ENCODE results near the gene CBR4.
"Not testable (repeated sequence)": the region's sequence is repeated elsewhere in the genome, so short reads cannot be mapped to it uniquely, and the experiment has no call there.

The CBR4 gene

DNA sequence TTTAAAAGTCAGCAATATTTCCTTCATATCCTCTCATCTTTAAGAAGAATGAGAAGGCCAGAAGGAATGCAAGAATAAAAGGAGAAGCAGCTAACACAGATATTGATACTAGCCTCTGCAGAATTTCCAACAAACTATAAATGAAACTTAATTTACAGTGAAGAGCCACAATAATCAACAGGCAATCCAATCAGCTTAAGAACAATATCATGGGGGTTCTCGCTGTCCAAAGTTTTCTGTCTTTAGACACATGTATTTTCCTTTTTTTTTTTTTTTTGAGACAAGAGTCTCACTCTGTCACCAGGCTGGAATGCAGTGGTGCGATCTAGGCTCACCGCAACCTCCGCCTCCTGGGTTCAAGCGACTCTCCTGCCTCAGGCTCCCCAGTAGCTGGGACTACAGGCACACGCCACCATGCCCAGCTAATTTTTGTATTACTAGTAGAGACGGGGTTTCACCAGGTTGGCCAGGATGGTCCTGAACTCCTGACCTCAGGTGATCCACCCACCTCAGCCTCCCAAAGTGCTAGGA is 17.0 kb downstream of the CBR4 start:
- DNase-seq, result not testable (repeated sequence)

DNA sequence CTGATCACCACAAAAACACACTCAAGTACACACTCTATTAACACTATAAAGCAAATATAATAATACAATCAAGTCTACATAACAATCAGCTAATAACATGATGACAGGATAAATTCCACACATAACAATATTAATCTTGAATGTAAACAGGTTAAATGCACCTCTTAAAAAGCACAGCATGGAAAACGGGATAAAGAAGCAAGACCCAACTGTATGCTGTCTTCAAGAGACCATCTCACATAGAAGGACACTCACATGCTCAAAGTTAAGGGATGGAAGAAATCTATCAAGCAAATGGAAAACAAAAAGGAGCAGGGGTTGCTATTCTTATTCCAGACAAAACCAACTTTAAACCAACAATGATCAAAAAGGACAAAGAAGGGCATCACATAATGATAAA is 28.1 kb downstream of the CBR4 start:
- no peak for DNase-seq

DNA sequence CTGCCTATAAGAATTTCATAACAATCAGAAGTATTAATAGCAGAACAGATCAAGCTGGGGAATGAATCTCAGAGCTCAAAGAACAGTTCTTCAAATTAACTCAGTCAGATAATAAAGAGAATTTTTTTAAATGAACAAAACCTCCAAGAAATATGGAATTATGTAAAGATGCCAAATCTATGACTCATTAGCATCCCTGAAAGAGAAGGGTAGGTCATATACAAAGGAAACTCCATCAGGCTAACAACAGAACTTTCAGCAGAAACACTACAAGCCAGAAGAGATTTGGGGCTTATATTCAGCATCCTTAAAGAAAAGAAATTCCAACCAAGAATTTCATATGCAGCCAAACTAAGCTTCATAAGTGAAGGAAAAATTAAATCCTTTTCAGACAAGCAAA is 28.6 kb downstream of the CBR4 start:
- no peak for DNase-seq

DNA sequence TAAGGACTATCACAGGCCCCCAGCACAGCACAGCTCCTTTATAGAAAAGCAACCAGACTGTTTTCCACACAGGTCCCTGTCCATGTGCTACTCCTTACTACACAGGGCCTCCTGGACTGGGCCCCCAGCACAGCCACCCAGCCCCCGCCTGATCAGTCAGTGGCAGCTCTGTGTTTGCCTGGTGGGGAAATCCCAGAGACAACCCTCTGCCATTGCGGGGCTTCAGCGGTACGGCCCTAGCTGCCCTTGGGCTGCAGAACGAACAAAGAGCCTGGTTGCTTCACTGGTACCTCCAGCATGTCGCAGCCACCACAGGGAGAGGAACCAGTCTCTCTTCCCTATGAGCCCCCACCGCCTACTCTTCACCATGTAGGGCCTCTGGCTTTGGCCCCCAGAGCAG is 30.7 kb downstream of the CBR4 start:
- no peak for DNase-seq

DNA sequence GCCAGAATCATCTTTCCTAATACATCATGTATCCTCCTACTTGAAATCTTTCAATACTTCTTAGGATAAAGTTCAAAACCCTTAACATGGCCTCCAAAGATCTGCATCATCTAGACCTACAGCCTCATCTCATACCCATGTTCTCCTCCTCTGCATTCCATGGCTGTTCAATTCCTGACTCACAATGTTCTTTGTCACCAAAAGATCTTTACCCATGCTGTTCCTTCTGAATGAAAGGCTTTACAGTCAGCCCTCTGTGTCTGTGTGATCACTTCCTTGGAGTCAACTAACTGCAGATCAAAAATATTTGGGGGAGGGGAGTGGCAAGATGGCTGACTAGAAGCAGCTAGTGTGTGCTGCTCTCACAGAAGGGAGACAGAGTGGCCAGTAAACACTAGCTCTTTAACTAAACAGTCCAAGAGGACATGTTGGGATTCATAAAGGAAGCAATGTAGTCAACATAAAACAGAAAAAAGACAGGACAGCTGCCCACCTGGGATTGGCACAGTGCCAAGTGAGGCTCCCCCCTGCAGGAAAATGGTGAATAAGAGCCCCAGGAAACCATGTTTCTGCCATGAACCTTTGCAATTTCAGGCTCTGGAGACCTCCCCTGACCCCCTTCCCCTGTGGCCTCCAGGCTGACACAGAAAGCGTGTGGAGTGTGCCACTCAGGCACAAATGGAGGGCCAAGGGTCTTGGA is 31.9 kb downstream of the CBR4 start:
- DNase-seq, result no peak

DNA sequence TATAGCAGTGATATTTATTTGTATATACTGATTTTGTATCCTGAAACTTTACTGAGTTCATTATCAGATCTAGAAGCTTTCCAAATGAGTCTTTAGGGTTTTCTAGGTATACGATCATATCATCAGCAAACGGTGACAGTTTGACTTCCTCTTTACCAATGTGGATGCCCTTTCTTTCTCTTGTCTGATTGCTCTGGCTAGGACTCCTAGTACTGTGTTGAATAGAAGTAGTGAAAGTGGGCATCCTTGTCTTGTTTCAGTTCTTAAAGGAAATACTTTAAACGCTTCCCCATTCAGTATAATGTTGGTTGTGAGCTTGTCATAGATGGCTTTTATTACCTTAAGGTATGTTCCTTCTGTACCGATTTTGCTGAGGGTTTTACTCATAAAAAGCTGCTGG is 37.5 kb downstream of the CBR4 start:
- no peak for DNase-seq

DNA sequence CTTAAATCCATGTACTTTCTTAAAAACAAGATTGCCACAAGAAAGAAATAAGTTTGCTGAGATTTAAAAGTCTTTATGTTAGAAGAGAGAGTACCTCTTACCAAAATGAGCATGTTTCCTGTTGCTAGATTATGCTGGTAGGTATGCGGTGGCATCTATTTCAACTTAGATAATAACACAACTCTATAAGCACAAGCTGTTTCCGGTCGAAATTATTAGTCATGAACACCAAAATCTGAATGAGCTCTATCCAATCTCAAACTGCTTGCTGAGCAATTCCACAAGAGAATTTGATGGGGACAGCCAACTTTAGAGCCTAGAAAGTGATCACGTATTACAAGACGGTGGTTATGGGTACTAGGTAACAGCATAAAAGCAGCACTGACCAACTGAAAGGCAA is 49.3 kb downstream of the CBR4 start:
- DNase-seq, result no peak

DNA sequence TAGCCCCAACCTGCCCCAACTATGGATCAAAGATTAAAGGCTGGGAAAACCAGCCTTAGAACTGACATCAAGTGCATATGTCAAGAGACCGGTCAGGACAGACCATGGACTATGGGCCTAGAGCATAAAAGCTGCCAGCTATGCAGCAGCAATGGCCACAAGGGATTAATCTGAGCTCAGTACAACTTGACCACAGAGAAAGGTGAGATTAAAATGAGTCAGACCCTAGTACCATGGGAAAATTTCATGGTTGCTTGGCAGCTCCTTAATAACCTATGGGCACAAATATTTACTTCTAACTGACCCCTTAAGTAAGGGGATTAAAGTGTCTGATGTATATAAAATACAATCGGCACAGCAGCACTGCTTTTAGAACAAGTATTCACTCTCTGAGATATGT is 54.4 kb downstream of the CBR4 start:
- no peak for DNase-seq

DNA sequence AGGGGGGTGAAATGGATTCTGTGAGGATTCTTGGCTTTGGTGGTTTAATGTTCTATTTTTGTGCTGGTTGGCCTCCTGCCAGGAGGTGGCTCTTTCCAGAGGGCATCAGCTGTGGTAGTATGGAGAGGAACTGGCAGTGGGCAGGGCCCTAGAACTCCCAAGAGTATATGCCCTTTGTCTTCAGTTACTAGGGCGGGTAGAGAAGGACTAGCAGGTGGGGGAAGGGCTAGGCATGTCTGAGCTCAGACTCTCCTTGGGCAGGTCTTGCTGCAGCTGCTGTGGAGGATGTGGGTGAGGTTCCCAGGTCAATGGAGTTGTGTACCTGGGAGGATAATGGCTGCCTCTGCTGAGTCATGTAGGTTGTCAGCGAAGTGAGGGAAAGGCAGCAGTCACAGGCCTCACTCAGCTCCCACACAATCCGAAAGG is 57.2 kb downstream of the CBR4 start:
- DNase-seq, result not testable (repeated sequence)

DNA sequence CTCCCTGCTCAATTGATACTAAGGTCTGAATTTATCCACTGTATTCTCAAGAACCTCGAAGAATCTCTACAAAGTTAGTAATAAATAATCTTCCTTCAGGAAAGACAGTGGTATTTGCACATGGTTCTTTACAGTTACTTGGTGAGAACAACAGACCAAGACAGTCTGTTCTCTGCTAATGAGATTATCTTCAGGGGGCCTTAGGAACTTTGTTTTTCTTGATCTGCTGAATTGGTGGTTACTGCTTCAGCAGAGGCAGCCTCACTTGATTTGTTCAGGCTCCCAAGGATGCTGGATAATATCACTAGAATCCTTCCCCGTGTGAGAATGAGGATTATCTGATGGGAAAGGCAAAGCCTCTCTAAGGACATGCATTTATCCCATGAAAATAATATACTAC is 64.8 kb downstream of the CBR4 start:
- no peak for DNase-seq

DNA sequence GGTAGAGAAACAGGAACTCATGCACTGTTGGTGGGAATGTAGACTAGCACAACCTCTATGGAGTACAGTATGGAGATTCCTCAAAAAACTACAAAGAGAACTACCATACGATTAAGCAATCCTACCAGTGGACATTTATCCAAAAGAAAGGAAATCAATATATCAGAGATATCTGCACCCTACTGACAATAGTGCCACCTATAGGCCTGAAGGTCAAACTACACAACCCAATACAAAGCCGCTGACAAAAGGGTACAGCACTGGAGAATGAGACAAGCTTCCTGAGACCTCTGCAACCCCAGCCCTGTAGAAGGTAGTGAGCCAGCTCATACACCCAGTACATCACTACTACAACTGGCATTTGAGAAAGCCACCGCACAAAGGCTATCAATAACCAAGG is 67.1 kb downstream of the CBR4 start:
- DNase-seq, result no peak
